UCSD-AML1 (cell line): ENCODE data around the gene HOXA6.

ENCODE experiments used
- DNase-seq: peaks from one replicate; lab custom pipeline; 2025; ENCODE audit not compliant: unreplicated experiment; lab: John Stamatoyannopoulos, UW

The HOXA6 gene

GRCh38 chr7:27163288-27164044 lies 15.9 kb upstream of the HOXA6 start:
- DNase-seq = no peak

GRCh38 chr7:27162561-27163287 lies 15.2 kb upstream of the HOXA6 start:
- no peak for DNase-seq

GRCh38 chr7:27161721-27162560 lies 14.4 kb upstream of the HOXA6 start:
- no peak for DNase-seq

- peak; percentile 65 for DNase-seq
Measured at GRCh38 chr7:27161214-27161720, 13.7 kb upstream of the HOXA6 start.

GRCh38 chr7:27160546-27161213 lies 13.1 kb upstream of the HOXA6 start:
- peak; percentile 75 for DNase-seq

- peak; percentile 34 for DNase-seq
Measured at GRCh38 chr7:27160145-27160545, 12.6 kb upstream of the HOXA6 start.

GRCh38 chr7:27159266-27160144 lies 11.9 kb upstream of the HOXA6 start:
- DNase-seq = peak; percentile 17

GRCh38 chr7:27158436-27159265 lies 11.1 kb upstream of the HOXA6 start:
- DNase-seq = peak; percentile 21

GRCh38 chr7:27157702-27158431 lies 10.3 kb upstream of the HOXA6 start:
- DNase-seq = peak; percentile 42

- peak; percentile 24 for DNase-seq
Measured at GRCh38 chr7:27156916-27157701, 9.5 kb upstream of the HOXA6 start.

- DNase-seq = peak; percentile 43
Measured at GRCh38 chr7:27156508-27156898, 8.9 kb upstream of the HOXA6 start, which contains the start of gene HOXA7. HOXA7 (minus strand) TSS chr7:27156675; CDS start chr7:27156545, 130 bp downstream.

GRCh38 chr7:27155816-27156507 lies 8.4 kb upstream of the HOXA6 start:
- peak; percentile 34 for DNase-seq

GRCh38 chr7:27154901-27155815 lies 7.6 kb upstream of the HOXA6 start:
- no peak for DNase-seq

GRCh38 chr7:27154369-27154768 lies 6.8 kb upstream of the HOXA6 start:
- DNase-seq = no peak

- no peak for DNase-seq
Measured at GRCh38 chr7:27153526-27153925, 6.0 kb upstream of the HOXA6 start.
